Anterior cingulate cortex (tissue), 58 donors: ENCODE data around the gene MCEE.
"Not testable (repeated sequence)": the region's sequence is repeated elsewhere in the genome, so short reads cannot be mapped to it uniquely, and the experiment has no call there.

Source experiments
- DNase-seq, 58 donors: peaks; one replicate each; lab custom pipeline; 2025; lab: John Stamatoyannopoulos, UW

Gene MCEE

GRCh38 chr2:71130152-71130904 lies at the start of gene MCEE, which contains the start of gene MPHOSPH10:
Gene MCEE (minus strand): TSS chr2:71130229. CDS start chr2:71130219, 10 bp downstream.
Gene MPHOSPH10 (plus strand): TSS chr2:71130634. CDS start chr2:71130666, 32 bp downstream.
- DNase-seq, result peak; percentile 53 to 98 (median 91)

- not testable (repeated sequence) for DNase-seq
Observed at GRCh38 chr2:71178836-71179235, 48.8 kb upstream of the MCEE start.

- DNase-seq, result no peak
Observed at GRCh38 chr2:71174207-71174606, 44.2 kb upstream of the MCEE start.

DNA sequence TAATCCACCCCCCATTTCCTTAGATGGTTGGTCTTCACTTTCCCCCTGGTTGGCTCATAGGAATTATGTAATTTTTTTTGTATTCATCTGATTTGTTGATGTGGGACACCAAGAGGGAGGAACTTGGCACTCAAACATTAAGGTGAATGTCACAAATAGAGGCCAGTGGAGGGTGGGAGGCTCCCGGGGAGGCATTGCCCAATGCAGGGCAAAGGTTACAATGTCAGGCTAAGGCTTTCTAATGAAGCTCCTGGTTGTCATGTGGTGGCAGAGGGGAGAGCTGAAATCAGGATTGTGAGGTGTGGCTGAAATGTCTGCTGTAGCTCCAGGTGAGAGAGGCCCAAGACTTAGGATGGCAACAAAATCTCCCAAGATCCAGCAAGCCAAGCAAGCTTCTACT lies 43.1 kb upstream of the MCEE start:
- DNase-seq, result no peak

DNA sequence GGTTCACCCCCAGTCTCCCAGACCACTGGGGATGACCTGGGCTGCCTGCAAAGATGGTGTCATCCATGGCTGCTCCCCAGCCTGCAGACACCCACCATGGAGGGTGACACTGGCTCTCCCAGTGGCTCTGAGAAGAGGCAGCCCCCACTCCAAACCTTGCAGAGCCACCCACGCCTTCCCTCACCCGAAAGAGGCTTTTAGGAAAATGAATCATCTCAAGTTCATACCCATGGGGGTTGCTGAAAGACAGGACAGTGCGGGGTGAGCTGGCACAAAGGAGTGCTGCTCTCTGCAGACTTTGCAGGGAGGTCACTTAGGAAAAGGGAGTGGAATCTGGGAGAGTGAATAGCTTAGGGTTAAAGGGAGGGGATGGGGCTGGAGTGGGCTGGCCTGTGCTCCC lies 36.8 kb upstream of the MCEE start:
- peak in 1 of 58 donors; percentile 32 for DNase-seq

- DNase-seq, result peak in 40 of 58 donors; percentile 3 to 72 (median 24)
Observed at GRCh38 chr2:71157124-71157793, 27.2 kb upstream of the MCEE start.

DNA sequence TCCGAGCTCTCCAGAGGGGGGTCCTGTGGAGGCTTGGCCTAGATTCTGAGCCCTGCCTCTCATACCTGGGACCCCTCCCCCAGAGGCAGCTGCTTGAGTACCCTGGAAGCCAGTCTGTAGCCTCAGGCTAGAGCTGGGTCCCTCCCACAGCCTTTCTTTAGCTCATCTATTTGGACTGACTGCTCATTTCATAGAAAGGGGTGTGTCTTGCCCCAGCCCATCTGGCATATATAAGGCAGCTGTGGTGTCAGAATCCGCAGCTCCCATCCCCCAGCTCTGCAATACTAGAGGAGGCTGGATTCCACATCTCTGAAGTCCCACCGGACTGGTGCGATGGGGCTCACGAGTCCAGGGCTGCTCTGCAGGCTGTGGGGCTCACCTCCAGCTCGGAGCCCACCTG lies 26.5 kb upstream of the MCEE start:
- no peak for DNase-seq

- DNase-seq, result no peak
Observed at GRCh38 chr2:71155846-71156245, 25.8 kb upstream of the MCEE start.

DNA sequence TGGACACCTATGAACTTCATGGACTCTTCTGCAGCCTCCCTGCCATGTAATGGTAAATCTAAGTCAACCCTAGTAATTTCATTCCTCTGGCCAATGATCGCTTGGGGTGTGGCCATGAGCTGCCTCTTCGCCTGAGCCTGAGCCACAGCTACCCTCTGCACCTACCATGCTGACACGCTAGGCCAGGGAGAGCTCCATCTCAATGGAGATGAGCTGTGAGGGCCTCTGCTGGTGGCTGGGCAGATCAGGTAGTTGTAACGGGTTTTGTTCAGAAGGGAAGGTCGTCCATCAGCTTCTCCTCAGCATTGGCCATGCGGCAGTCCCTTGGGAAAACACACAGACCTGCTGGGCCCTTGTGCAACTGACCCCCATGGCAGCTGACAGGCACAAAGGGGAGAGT lies 24.8 kb upstream of the MCEE start:
- DNase-seq, result no peak

DNA sequence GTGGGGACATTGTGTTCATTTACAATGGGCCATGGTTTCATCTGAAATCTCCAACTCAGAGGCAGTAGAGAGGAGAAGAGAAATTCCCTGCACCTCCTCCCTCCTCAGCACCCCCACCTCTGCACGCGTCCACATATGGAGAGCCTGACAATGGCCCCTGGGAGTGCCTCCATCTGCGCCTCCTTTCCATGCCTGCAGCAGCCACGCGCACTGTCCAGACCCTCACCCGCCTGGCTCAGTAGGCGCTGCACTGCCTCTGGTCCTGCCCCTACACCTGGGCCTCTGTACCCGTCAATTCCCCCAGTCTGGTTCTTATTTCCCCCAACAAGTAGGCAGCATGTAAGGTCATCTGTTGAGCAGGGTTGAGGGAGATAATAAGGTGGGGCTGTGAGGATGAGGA lies 24.2 kb upstream of the MCEE start:
- DNase-seq, result peak in 1 of 58 donors; percentile 6

DNA sequence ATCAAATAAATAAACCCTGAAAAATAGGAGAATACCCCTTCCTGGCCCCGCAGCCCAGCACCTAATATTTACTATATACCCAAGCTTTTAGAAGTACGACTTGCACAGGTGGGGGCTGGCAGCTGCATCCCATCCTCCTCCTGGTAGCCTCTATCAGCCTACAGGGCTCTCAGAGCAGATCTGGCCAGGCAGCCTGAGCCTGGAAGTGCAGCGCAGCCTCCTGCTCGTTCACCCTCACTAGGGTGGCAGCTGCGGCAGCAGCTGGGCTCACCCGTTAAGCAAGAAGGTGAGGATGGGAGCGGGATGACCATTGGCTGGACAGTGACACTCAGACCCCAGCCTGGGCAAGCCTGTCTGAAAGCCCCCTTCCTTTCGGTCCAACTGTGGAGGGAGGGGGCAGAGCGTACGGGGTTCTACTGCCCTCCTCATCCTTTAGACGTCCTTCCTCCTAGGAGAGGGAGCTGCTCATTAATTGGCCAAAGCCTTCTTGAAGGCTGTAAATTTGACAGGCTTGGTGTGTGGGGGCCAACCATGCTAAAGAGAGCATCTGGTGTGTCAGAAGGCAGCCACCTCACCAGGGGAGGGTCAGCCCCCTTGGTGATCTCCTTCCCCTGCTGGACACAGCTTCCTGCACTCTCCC lies 23.7 kb upstream of the MCEE start:
- no peak for DNase-seq

DNA sequence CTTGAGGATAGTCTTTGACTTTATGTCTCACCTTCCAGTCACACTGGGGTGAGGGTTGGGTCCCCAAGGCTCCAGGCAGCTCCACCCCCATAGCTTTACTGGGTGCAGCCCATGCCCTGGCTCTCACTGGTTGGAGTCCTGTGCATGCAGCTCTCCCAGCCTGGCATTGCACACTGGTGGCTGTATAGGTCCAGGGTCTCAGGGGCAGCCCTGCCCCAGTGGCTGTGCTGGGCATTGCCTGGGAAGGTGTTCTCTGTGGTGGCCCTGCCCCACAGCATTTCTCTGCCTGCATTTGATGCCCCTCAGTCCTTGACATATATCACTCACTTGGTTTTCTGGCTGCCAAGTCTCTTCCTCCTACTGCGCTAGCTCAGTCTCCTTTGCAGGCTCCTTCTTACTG lies 21.6 kb upstream of the MCEE start:
- no peak for DNase-seq

DNA sequence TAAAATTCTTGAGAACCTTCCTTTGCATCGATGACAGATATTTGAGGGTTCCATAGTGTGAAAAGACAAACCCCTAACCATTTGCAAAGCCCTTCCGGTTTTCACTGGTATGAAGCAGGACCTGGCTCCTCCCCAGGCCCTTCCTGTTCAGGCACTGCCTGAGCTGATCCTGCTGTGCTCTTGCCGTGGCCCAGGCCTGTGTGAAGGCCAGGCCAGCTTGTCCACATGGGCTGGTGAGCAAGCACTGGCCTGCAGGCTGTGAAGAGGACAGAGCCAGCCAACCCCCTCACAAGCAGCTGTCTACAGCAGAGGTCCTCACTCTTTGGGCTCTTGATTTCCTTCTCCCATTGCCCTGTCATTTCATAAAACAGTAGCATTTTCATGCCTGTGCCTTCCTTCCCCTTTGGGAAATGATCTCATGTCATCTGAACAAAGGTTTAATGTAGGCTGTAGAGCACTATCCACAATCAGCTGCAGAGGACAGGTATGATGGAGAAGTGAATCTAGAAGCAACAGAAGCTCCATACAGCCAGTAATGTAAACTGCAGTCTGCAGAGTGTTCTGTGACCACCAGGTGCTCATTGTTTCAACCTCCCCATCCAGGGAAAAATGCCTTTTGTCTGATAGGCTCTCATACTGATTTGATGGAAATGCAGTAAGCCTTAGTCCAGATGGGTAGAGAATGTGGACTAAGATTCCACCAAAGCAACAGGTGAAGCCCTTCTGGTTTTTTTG lies 20.2 kb upstream of the MCEE start:
- DNase-seq, result no peak

DNA sequence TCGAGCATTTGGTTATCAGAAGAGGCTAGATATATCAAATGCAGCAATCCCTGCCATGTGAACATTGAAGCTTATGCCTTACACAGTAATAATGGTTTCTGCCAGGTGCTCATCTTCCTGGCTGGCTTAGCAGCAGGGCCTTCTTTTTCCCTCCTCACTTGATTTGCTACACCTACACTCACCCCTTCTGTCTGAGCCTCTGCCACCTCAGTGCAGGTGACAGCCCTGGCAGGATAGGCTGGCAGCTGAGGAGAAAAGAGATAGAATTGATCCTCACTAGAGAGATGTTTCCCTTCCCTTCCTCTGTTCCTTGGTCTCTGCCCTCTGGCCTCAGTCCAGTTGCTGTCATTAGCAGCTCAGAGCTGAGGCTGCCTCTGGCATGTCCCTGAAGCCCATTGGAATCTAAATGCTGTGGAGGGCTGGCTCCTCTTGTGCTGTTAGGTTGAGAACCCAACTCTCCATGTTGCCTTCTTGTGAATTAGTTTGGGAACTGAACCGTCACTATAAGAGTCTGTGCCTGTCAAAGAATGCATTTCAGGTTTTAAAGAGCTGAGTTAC lies 18.6 kb upstream of the MCEE start:
- DNase-seq, result no peak

- DNase-seq, result no peak
Observed at GRCh38 chr2:71143782-71144181, 13.8 kb upstream of the MCEE start.

- no peak for DNase-seq
Observed at GRCh38 chr2:71136174-71136573, 6.1 kb upstream of the MCEE start.

DNA sequence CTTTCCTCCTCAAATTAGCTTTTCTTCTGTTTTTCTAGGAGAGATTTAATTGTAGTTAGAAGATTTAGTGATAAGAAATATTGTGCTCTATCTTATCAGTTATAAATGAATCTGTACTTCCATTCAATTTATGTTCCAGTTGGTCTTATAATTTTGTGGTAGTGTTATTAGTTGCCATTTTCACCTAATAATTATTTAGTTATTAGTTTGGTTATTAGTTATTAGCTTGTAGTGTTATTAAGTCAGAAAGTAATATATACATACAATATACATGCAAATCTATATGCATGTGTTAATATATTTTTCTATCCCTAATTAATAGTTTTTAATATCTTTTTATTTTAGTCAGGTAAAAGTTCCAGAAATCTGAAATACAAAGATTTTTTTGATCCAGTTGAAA lies 3.6 kb upstream of the MCEE start:
- DNase-seq, result no peak

- DNase-seq, result not testable (repeated sequence)
Observed at GRCh38 chr2:71131387-71132166, 1.5 kb upstream of the MCEE start.

GRCh38 chr2:71130905-71131244 lies 846 bp upstream of the MCEE start:
- DNase-seq, result no peak

- DNase-seq, result peak in 7 of 58 donors; percentile 58 to 86 (median 78)
Observed at GRCh38 chr2:71129902-71130151, 202 bp downstream of the MCEE start.
